Measurements from ENCODE around the gene RBMS1.
A peak's percentile ranks its signal among the peaks of the same experiment; 100 is the strongest.
"Not testable (repeated sequence)": the region's sequence is repeated elsewhere in the genome, so short reads cannot be mapped to it uniquely, and the experiment has no call there.

Gene RBMS1

DNA sequence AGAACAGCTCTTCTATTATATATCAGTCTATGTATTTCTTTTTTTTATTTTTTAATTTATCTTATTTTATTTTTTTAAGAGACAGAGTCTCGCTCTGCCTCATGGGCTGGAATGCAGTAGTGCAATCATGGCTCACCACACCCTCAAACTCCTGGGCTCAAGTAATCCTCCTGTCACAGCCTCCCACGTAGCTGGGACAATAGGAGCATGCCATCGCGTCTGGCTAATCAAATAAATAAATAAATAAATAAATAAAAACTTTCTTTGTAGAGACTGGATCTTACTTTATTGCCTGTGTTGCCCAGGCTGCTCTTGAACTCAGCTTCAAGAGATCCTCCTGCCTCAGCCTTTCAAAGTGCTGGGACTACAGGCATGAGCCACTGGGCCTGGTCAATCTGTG lies 117.0 kb downstream of the RBMS1 start:
- DNase-seq = no peak

DNA sequence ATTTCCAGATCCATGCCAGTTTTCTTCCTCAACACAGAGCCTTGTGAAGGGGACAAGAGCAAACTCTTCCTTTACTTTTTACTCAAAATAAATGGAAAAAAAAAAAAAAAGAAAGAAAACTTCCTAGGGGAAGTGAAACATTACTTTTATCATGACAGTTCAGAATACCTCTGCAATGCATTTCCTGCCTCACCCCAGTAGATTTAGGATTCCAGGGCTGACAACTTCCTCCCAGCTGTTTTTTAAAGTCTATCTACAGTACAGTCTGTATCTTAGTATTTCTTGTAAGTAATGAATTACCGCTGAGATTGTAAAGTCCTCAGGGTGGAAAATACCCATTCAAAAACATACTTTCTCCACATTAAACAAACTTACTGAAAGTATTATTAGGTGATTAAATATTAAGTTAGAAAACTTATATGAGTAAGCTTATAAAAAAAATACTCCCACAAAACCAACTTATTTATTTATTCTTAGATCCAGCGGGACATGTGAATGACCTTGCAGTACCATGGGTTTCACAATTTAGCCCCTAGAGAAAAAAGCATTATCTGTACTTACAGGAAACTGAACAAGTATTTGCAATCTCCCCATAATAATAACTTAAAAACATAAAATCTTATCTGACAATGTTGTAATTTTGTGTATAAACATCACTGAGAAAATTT lies 117.7 kb downstream of the RBMS1 start:
- no peak for DNase-seq

DNA sequence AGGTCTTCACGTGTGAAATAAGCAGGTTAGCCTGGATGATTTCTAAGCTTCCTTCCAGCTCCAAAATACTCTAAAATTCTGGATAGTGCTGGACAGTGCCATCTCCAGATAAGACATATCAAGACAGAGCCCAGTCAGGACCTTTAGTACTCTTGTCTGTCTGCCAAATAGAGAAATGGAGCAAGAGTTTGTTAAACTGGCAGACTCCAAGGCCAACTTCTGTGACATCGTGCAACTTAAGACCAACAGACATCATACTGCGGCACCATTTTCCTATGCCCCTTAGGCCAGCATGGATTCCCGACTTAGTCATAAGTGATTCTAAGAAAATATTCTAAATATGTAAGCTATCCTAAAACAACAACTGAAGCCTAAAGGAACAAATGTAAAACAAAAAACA lies 118.6 kb downstream of the RBMS1 start:
- no peak for DNase-seq

DNA sequence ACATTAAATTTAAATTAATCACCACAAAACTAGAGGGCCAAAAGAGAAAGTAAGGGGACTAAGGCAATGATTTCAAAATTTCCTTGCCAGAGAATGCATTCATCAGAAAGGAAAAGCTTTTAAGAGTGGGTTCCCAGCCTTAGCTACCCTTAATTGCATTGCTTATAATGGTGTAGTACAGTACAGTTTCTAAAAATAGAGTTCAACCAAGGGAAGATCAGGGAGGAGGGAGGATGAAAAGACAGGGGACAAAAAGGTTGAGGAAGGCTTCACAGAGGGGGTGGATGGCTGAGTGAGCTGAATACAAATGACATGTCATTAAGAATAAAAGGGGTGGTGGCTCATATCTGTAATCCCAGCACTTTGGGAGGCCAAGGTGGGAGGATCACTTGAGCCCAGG lies 119.9 kb downstream of the RBMS1 start:
- DNase-seq = no peak

DNA sequence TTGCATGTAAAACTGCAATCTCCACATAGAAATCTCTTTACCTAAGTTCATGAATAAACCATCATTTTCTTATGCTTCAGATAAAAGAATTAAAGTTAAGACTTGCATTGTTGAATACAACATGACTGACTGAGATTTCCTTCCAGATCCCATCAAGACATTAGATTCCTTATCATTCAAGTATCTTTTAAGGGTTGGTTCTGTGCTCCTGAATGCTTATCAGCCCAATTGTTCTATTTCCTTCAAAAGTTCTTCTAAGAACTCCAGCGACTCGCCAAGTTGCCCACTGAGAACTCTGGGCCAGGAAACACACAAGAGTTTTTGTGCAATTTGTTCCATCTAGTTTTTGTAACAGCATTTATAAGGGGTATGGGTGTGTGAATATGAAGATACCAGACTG lies 120.3 kb downstream of the RBMS1 start:
- no peak for DNase-seq

DNA sequence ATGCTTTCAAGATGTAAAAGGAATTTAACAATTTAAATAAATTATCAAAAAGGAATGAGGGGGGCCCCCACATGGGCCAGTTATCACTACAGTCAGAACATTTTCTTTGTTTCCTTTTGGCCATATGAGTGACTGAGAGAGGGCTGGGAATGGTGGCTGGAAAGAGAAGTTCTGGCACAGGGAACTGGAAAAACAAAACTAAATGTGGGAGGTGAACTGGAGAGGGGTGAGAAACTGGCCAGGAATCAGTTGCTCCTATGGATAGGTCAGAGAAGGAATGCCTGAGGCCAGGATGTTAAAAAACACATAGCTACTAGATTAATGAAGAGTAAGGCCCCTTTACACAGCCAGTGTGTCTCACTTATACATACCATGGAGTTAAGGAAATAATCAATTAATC lies 121.0 kb downstream of the RBMS1 start:
- DNase-seq = no peak

DNA sequence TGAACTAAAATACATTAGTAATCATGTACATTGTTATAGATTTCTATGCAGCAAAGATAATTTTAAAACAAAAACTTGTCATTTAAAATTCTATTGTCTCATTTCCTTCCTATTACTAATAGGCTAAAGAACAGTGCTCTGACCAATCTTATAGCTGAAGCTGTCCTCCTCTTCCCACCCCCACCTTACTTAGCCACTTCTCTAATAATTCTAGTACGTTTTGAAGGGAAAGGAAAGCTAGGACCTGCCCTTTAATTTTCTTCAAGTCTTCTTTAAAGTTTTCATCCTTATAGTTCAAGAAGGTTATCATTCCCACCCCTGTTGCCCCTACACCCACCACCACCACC lies 121.6 kb downstream of the RBMS1 start:
- no peak for DNase-seq

DNA sequence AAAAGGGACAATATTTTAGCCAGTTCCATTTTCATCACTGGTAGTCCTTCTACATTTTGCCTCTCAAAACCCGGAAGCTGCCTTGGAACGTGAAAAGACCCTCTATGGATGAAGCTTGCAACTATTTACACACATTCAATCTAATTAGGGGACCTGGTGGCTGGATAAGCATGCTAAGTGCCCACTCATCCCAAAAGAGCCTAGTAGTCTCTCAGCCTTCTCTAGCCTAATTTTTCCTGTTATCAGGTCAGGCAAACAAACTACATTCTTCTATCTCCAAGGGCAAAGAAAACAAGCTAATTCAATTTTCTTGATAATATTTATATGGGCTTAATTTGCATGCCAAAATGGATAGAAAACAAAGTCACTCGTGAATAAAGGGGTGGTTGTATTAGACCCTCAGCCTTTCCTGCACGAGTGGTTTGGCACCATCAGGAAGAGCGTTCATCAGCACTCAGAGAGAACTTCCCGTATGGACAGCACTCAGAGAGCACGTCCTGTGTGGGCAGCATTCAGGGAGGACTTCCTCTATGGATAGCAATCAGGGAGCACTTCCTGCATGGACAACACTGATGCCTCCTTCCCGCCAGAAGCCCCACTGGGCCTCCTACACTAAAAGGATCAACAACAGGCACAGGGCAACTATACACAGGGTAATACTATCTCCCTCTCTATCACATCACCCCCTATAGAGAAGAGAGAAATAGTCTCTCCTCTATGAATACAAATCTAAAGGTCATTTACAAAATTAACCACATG lies 122.2 kb downstream of the RBMS1 start:
- DNase-seq = no peak

DNA sequence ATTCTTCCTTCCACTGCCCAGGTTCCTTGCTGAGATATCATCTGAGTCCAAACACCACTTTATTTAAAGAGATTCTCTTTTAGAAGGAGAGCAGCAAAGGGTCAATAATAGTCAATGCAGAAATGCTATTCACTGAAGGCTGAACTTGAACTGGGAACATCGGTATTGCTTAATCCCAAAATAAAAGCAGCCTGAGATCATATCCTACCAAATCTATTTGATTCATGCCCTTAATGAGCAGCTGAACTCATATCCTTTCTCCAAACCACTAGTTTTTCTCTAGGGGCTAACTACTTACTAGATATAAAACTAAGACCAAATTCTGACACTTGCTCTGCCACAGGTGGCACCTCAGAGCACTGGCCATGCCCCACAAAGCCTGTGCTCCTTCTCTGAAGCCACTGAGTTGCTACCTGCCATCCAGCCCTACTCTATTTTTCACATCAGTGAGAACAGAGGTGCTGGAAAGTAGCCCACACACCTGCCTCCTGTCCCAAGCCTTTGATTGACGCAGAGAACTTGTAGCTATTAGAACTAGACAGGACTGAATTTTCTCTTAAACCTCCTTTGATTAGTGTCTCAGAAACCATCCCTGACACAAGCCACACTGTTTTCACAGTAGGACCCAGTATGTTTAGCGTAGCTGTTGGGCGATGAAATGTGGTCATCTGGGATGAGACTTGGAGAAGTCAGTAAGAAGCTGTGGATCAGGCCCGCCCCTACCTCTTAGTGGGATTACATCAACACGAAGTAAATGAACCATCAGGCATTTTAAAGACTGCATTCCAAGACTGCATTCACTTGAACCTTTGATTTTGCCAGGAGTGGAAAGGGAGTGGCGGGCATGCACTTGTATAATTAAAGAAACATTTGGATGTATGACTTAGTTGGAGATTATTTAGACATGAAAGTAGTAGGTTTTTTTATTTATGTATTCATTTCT lies 124.3 kb downstream of the RBMS1 start:
- DNase-seq = no peak

DNA sequence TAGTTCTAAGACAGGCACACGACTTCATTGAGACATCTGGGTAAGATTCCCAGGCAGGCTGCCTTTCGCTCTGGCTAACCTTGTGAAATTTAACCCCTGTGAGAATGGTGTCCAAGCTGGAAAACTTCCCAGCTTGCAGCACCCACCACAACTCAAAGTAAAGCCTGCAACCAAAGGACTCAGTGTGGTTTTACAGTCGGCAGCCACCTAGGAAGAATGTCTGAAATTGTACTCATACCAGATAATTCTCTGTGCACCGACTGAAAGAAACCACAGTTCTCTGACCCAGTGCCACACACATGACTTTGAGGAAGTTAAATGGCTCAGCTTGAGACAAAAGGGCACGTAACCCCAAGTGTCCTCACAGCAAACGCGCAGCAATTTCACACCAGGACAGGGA lies 125.7 kb downstream of the RBMS1 start:
- DNase-seq = peak; percentile 46

DNA sequence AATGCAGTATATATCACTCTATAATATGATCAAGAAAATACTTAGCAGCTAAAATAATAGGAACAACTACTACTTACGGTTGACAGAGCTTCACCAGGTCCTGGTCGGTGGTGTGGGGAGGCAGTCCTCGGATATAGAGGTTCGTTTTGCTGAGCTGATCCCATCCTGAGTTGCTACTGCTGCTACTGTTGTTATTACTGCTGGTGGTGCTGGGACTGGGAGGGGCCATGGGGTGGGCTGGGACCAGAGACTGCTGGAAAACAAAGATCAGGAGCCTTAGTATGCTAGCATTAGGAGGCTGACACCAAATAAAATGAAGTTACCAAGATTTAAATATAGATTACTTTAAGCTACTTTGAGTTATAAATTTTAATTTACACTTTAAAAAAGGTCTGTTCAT lies 126.5 kb downstream of the RBMS1 start:
- DNase-seq = not testable (repeated sequence)

DNA sequence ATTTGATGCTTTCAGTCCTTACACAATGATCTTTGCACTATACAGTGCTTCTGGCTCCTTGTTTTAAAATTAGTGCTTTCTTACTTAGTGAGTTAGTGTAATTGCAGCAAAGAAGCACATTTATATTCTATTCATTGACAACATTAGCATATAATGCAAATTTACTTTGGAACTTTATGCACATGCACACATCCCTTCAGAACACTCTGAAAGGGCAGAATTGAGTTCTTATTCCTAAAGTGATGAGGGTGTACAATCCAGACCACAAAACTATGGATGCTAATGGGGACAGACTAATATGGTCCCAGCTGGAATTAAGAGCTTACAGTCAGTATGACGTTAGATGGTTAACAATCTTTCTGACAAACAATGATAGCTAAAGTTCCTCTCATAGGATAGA lies 127.1 kb downstream of the RBMS1 start:
- no peak for DNase-seq

DNA sequence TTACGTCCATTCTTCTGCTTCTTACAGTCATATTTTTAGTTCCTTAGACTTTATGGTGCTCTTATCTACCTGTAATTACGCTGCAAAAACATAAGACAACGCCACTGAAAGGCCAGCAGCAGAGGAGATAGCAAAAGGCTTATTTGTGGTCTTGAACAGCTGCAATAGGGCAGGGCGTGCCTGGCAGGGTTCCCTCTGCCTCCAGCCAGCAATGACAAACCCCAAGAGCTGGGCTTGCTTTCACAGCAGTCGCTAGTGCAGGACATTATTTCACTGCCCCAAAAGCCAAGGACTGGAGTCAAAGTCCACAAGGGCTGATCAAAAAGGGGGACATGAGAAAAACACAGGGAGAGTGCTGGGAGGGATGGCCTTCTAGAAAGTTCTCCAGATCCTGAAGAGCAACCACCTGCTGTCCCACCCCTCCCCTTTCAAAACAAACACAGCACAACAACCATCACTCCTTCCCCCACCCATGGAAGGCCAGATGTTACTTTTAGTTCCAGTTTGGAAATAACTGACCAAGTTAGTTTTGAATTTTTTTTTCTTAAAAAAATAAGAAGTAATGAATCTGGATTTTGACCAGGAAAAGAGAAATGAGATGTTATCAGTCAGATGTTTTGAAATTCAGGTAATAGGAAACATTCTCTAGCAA lies 127.8 kb downstream of the RBMS1 start:
- no peak for DNase-seq

DNA sequence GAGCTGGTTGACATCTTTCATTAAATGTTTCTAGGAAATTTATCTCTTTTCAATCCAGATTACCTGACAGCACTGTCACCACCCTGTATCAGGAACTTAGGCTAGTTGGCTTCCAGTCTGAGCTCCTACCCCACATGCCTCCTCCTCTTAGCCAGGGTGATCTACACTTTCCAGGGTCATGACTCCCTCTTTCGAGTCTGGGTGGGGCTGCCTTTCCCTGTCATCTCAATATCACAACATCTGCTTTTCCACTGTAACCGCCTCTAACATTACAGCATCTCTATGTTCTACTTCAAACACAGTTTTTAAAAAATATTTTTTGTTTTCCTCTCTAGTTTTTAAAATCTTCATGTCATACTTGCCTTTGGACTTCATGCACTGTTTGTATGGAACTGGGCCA lies 129.2 kb downstream of the RBMS1 start:
- DNase-seq = no peak

DNA sequence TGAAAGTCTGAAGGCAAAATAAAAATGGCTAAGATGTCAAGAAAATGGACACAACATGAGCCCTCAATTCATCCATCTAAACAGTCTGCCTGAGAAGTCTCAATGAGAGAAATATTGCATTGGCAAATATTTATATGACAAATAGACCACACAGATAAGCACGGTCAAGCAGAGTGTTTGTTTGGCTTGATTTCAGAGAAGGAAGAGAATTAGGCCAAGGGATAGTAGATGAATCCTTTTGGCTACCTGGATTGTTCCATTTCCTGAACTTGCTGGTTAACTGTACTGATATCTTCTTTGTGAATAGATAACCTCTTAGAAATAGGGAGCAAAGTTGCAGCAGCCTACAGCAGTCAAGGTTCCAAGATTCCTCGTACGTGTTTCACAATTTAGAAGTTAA lies 129.6 kb downstream of the RBMS1 start:
- no peak for DNase-seq

DNA sequence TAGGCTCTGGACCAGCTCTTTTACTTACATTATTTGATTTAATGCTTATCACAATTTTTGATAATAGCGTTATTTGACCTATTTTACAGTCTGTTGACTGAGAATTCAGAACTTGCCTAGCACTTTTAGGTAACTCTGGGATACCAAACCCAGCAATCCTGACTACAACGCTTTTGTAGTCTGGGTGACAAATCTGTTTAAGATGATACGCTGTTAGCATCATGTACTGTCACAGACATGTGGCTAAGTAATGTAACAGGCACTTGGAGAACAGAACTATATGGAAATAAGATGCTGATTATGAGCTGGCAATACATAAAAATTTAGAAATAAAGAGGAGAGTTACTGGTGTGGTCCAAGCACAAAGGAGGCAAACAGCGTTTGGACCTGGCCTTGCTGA lies 130.6 kb downstream of the RBMS1 start:
- no peak for DNase-seq

DNA sequence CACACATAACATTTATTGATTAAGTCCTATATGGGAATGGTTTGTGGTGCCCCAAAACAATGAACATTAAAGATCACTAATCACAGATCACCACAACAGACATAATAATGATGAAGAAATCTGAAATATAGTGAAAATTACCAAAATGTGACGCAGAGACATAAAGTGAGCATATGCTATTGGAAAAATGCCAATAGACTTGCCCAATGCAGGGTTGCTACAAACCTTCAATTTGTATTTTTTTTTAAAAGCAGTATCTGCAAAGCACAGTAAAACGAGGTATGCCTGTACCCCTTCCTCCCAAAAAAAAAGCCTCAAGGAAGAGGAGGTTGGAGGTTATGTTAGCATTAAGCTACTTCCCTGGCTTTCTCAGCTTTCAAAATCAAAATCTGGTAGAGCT lies 131.1 kb downstream of the RBMS1 start:
- DNase-seq = no peak

DNA sequence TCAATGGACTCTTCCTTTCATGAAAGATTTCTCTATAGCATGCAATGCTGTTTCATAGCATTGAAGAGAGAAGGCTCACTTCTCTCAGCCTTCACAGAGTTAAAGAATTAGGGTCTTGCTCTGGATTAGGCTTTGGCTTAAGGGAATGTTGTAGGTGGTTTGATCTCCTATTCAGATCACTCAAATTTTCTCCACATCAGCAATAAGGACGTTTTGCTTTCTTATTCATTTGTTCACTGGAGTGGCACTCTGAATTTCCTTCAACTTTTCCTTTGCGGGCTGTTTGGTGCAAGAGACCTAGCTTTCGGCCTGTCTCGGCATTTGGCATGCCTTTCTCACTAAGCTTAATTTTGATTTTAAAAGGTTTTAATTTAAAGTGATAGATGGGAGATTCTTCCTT lies 131.6 kb downstream of the RBMS1 start:
- no peak for DNase-seq

DNA sequence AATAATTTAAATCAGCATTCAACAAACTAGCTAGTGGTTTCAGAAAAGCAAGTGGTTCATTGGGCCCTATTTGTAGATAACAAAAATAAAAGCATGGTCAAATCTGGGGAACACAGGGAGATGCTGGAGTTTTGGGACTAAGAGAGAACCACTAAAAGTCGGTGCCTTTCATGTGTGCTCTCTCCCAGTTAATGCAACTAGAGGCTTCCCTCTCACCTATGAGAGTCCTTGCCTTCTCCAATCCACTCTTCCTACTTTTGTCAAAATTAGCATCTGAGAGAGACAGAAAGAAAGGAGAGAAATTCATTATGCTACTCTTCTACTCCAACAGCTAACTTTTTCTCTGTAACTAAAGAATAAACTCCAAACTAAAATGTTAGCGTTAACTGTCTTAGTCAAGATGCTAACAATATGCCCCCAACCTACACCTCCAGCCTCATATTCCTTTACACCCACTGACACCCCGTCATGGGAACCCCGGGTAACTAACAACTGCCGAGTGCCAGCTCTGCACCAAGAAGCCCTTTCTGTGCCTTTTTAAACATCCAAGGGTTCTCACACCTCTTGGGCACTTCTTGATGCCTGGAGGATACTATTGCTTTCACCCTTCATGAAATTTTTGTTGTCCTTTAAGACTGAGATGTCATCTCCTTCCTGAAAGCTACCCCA lies 133.4 kb downstream of the RBMS1 start:
- no peak for DNase-seq

DNA sequence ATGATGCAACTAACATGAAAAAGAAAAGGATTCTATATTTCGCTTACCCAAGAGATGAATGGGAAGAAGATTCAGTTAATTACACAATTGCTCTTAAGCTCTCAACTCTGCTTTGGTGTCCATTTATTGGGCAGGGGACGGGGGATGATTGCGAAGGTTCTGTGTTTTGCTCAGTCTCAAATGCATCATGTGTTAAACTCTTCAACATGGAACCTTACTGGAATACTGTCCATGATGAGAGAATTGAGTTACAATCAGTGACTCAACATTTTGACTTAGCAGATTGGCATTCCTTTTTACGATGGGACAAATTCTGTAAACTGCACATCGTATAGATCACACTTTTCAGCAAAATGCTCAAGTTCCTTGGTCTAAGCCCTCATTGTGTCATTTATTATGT lies 135.6 kb downstream of the RBMS1 start:
- no peak for DNase-seq

DNA sequence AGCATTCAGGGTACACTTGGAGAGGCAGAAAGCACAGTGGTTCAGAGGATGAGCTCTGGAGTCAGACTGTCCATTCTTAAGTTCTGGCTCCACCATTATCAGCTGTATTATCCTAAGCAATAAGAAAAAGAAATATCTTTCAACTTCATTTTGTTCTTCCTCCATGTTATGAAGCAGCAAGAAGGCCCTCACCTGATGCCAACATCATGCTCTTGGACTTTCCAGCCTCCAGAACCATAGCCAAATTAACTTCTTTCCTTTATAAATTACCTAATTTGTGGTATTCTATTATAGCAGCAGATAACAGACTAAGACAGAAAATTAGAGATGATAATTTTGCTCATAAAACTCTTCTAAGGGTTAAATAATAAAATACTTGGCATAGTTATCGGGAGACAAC lies 137.1 kb downstream of the RBMS1 start:
- DNase-seq = no peak

DNA sequence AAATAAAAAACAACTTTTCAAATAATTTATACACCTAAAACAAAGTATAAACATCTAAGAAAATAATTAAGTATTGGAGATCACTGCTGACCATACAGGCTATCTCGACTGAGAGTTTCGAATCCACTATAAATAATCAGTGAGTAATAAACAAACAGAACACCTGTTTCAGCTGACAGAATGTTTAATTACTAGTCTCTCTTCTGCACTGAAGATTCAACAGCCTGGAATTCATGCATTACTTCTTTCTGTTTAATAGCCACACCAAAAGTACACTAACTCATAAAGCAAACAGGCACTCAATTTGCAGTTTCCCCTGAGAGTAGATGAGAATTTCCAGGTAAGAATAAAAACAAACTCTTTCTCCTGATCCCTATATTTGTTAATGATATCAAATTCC lies 138.5 kb downstream of the RBMS1 start:
- DNase-seq = no peak

DNA sequence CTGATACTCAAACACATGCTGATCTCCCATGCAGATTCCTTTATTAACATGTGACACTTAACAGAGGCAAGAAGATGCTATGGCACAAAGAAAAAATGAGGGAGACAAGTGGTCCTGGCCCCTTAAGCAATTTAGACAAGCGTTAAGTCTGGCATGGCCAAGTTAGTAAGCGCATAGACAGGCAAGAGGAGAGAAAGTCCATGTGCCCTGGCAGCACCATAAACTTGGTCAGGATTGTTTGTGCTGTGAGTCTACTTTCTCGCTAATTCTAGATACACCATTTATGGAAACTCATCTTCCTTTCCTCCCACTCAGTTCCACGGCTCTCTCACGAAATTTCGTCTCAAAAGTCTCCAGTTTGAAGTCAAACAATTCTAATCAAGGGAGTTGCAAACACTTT lies 138.9 kb downstream of the RBMS1 start:
- DNase-seq = no peak
